ENCODE results near the gene MCF2L. TPM values are rescaled to one million over a fixed set of nuclear protein-coding genes. Genes with fewer than 3 reads are reported as not detected.

MCF2L gene
- total and polyA plus RNA-seq, 2 experiments from 2014 or later, result 4.8 to 25.6 TPM

DNA sequence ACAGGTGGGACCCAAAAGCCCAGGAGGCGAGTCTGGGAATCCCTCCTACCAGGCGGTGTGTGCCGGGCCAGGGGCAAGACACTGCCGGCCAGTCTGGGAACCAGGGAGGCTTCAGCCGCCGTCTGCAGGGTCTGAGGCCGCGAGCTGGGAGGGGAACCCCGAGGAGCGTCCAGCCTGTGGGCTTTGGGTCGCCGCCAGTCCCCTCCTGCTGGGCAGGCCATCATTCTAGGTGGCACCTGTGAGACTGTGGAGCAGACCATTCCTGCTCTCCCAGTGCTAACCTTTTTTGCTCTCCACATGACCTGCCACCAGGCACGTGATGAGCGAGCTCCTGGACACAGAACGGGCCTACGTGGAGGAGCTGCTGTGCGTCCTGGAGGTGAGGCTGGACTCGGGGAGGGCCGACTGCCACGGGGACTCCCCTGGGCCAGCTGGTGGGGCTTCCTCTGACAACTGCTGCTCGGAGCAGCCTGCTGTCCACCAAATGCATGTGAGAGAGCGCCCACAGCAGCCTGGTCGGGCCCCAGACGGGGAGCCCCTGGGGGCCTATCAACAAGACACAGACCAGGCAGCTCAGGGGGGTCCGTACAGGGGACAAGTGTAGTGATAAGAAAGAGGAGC is 112.0 kb downstream of the MCF2L start (continued):
- TF ChIP-seq, protein P1, sequence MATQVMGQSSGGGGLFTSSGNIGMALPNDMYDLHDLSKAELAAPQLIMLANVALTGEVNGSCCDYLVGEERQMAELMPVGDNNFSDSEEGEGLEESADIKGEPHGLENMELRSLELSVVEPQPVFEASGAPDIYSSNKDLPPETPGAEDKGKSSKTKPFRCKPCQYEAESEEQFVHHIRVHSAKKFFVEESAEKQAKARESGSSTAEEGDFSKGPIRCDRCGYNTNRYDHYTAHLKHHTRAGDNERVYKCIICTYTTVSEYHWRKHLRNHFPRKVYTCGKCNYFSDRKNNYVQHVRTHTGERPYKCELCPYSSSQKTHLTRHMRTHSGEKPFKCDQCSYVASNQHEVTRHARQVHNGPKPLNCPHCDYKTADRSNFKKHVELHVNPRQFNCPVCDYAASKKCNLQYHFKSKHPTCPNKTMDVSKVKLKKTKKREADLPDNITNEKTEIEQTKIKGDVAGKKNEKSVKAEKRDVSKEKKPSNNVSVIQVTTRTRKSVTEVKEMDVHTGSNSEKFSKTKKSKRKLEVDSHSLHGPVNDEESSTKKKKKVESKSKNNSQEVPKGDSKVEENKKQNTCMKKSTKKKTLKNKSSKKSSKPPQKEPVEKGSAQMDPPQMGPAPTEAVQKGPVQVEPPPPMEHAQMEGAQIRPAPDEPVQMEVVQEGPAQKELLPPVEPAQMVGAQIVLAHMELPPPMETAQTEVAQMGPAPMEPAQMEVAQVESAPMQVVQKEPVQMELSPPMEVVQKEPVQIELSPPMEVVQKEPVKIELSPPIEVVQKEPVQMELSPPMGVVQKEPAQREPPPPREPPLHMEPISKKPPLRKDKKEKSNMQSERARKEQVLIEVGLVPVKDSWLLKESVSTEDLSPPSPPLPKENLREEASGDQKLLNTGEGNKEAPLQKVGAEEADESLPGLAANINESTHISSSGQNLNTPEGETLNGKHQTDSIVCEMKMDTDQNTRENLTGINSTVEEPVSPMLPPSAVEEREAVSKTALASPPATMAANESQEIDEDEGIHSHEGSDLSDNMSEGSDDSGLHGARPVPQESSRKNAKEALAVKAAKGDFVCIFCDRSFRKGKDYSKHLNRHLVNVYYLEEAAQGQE (IDR thresholded peaks at IDR 0.05; ENCODE audit: unreplicated experiment), result no peak
- TF ChIP-seq POLR2AphosphoS5 (IDR thresholded peaks at IDR 0.05; ENCODE audit: low read depth) (no peak), ZNF114 (CRISPR knock-in tag; IDR thresholded peaks at IDR 0.05) (no peak), STAT1 (IDR thresholded peaks at IDR 0.05; ENCODE audit: unreplicated experiment) (no peak), NANOG (IDR thresholded peaks at IDR 0.05; ENCODE audit: borderline replicate concordance) (no peak)
- TF ChIP-seq, protein P2, sequence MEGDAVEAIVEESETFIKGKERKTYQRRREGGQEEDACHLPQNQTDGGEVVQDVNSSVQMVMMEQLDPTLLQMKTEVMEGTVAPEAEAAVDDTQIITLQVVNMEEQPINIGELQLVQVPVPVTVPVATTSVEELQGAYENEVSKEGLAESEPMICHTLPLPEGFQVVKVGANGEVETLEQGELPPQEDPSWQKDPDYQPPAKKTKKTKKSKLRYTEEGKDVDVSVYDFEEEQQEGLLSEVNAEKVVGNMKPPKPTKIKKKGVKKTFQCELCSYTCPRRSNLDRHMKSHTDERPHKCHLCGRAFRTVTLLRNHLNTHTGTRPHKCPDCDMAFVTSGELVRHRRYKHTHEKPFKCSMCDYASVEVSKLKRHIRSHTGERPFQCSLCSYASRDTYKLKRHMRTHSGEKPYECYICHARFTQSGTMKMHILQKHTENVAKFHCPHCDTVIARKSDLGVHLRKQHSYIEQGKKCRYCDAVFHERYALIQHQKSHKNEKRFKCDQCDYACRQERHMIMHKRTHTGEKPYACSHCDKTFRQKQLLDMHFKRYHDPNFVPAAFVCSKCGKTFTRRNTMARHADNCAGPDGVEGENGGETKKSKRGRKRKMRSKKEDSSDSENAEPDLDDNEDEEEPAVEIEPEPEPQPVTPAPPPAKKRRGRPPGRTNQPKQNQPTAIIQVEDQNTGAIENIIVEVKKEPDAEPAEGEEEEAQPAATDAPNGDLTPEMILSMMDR (conservative IDR thresholded peaks at IDR 0.05; ENCODE audit: low read depth in 2 of 2), result no peak
- TF ChIP-seq, protein P3, sequence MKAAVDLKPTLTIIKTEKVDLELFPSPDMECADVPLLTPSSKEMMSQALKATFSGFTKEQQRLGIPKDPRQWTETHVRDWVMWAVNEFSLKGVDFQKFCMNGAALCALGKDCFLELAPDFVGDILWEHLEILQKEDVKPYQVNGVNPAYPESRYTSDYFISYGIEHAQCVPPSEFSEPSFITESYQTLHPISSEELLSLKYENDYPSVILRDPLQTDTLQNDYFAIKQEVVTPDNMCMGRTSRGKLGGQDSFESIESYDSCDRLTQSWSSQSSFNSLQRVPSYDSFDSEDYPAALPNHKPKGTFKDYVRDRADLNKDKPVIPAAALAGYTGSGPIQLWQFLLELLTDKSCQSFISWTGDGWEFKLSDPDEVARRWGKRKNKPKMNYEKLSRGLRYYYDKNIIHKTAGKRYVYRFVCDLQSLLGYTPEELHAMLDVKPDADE (IDR thresholded peaks at IDR 0.05), result no peak

DNA sequence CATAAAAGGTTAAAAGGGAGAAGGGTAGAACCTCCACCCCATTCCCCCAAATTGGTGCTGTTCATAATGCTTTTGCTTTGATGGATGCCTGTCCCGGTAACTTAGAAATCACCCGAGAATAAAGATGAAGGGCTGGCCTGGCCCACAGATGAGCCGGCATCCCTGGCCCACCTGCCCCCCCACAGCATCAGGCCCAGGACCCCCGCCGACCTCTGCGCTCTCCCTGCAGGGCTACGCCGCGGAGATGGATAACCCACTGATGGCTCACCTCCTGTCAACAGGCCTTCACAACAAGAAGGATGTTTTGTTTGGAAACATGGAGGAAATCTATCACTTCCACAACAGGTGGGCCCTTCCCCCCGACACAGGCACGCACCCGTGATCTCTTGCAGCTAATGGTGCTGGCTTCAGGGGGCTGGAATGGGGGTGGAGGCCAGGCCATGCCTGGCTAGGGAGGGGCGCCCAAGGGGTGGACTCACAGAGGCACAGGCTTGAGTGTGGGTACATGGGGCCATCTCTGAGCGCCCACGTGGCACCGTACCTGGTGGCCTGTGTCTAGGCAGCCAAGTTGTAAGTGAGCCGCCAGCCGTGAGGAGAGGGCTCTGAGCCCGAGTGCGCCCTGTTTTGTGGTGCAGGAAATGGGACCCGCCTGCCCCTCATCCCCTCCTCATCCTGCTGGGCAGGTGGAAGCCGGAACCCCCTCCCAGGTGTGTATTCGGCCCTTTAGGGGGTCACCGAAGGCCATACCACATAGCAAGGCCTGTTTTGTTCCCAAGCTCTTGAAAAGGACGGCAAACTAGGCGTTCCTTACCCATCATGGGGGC is 113.4 kb downstream of the MCF2L start:
- Mint-ChIP-seq H3K36me3 (ENCODE audit: low read depth) (peaks cover 3% of the 10 kb centered on the region; the same call in 2 of the 3 replicates), H3K27me3 (ENCODE audit: insufficient read depth, low read depth, poor library complexity) (peaks cover 13% of the 10 kb centered on the region), H3K27ac (no peak overlapping the region), H3K9me3 (no peaks in the 10 kb centered on the region), H3K4me3 (no peak overlapping the region), H3K4me1 (no peaks in the 10 kb centered on the region; the same call in 2 of the 3 replicates)
- H3K27me3 ChIP-seq (ENCODE audit: insufficient read depth), result no peaks in the 10 kb centered on the region
- ATAC-seq (no peak), DNase-seq (ENCODE audit: low spot score) (no peak)
- no peak overlapping the region for H3K4me3 ChIP-seq
- H3K27ac ChIP-seq (ENCODE audit: low read depth), result no peak overlapping the region
- H4K20me1 ChIP-seq (replicated peaks; ENCODE audit: insufficient read depth), result no peaks in the 10 kb centered on the region
- H3K79me2 ChIP-seq (replicated peaks; ENCODE audit: insufficient read depth), result no peaks in the 10 kb centered on the region
- no peaks in the 10 kb centered on the region for H3F3A ChIP-seq (replicated peaks; ENCODE audit: low read depth)
- no peaks in the 10 kb centered on the region for H3K9me2 ChIP-seq (ENCODE audit: insufficient read depth)
- no peak overlapping the region for H2AFZ ChIP-seq
- H3K36me3 ChIP-seq (ENCODE audit: insufficient read depth), result no peaks in the 10 kb centered on the region
- H3K4me1 ChIP-seq (ENCODE audit: insufficient read depth), result no peaks in the 10 kb centered on the region
- H3K4me2 ChIP-seq, result no peak overlapping the region
- TF ChIP-seq JUNB (IDR thresholded peaks at IDR 0.05; ENCODE audit: unreplicated experiment) (no peak), POLR2AphosphoS5 (IDR thresholded peaks at IDR 0.05; ENCODE audit: low read depth) (no peak), EZH2 (IDR thresholded peaks at IDR 0.05; ENCODE audit: low read depth, unreplicated experiment) (no peak), CREB1 (CRISPR knock-in tag; IDR thresholded peaks at IDR 0.05; ENCODE audit: low read depth) (no peak), ZNF331 (CRISPR knock-in tag; IDR thresholded peaks at IDR 0.05; ENCODE audit: low read depth) (no peak)
- TF ChIP-seq, protein P2 (conservative IDR thresholded peaks at IDR 0.05; ENCODE audit: low read depth in 2 of 2), result no peak
